Measurements from ENCODE around the gene NF2.

GRCh38 chr22:29712119-29712518 lies 108.7 kb downstream of the NF2 start:
- TF ChIP-seq CTCF (IDR thresholded peaks at IDR 0.05) = no peak
- no peak for TF ChIP-seq POLR2AphosphoS5 (IDR thresholded peaks at IDR 0.05; ENCODE audit: low read depth, low read length)
- TF ChIP-seq SIN3A (IDR thresholded peaks at IDR 0.05; ENCODE audit: borderline replicate concordance, insufficient read depth, low read depth, low read length) = no peak
